ENCODE data around the gene THAP4. TPM values are rescaled to one million over a fixed set of nuclear protein-coding genes. Genes with fewer than 3 reads are reported as not detected.

Gene THAP4
- total and polyA plus RNA-seq, 5 experiments from 2014 or later, result 28.4 to 58.4 (median 31.8) TPM

- Mint-ChIP-seq H3K27me3 (peaks cover 8 to 39% (median 23%) of the 10 kb centered on the region in 5 donors), H3K4me3 (peak overlapping the region; percentile 20 to 77 (median 69))
- ATAC-seq, result no peak
These were observed 96.6 kb downstream of the THAP4 start for GRCh38 chr2:241540401-241540770.

GRCh38 chr2:241539616-241540374 is 97.2 kb downstream of the THAP4 start:
- POLR2A ChIA-PET, result no interaction called here
- H3K9me3 Mint-ChIP-seq, result no peaks in the 10 kb centered on the region

More at GRCh38 chr2:241540401-241540770, 96.6 kb downstream of the THAP4 start:
- Mint-ChIP-seq H3K36me3 (no peaks in the 10 kb centered on the region), H3K9me3 (no peaks in the 10 kb centered on the region), H3K4me1 (peaks cover 0 to 6% (median 2%) of the 10 kb centered on the region in 4 donors), H3K27ac (no peak overlapping the region)
- POLR2A ChIA-PET, result no interaction called here
- DNase-seq, result peak in 1 of 10 donors; percentile 55

GRCh38 chr2:241538838-241539615 is 97.9 kb downstream of the THAP4 start:
- Mint-ChIP-seq H3K4me3 (no peak overlapping the region), H3K4me1 (peaks cover 0 to 6% (median 2%) of the 10 kb centered on the region in 4 donors), H3K27ac (no peak overlapping the region), H3K27me3 (peaks cover 8 to 39% (median 20%) of the 10 kb centered on the region in 5 donors), H3K36me3 (no peaks in the 10 kb centered on the region), H3K9me3 (no peaks in the 10 kb centered on the region)
- peak in 1 of 10 donors; percentile 34 for DNase-seq
- ATAC-seq, result no peak
- POLR2A ChIA-PET, result no interaction called here

More at GRCh38 chr2:241539616-241540374, 97.2 kb downstream of the THAP4 start:
- ATAC-seq, result no peak
- Mint-ChIP-seq H3K36me3 (no peaks in the 10 kb centered on the region), H3K4me3 (no peak overlapping the region), H3K27ac (no peak overlapping the region), H3K27me3 (peaks cover 8 to 39% (median 23%) of the 10 kb centered on the region in 5 donors), H3K4me1 (peaks cover 0 to 6% (median 2%) of the 10 kb centered on the region in 4 donors)
- DNase-seq, result peak in 1 of 10 donors; percentile 45

GRCh38 chr2:241535871-241536655 is 100.9 kb downstream of the THAP4 start:
- Mint-ChIP-seq H3K27me3 (peaks cover 8 to 22% (median 11%) of the 10 kb centered on the region in 5 donors), H3K9me3 (no peaks in the 10 kb centered on the region), H3K4me3 (no peak overlapping the region), H3K4me1 (peaks cover 0 to 5% (median 3%) of the 10 kb centered on the region in 4 donors), H3K27ac (no peak overlapping the region), H3K36me3 (no peaks in the 10 kb centered on the region)
- POLR2A ChIA-PET, result no interaction called here
- no peak for ATAC-seq
- DNase-seq, result no peak

GRCh38 chr2:241534701-241535375 is 102.1 kb downstream of the THAP4 start:
- Mint-ChIP-seq H3K36me3 (no peaks in the 10 kb centered on the region), H3K4me3 (no peak overlapping the region), H3K4me1 (peaks cover 0 to 2% (median 0%) of the 10 kb centered on the region in 4 donors), H3K27ac (peak overlapping the region in 2 of 10 donors; percentile 8 to 86), H3K27me3 (peaks cover 5 to 20% (median 10%) of the 10 kb centered on the region in 5 donors), H3K9me3 (no peaks in the 10 kb centered on the region)
- DNase-seq, result no peak
- no peak for ATAC-seq
- POLR2A ChIA-PET, result no interaction called here

Other genes starting within 250 kb of the THAP4 start
- 100 to 1,000 TPM; 148 to 150 TPM for gene STK25, start 128.6 kb downstream of the THAP4 start, total RNA-seq
- gene STK25, start 128.6 kb downstream of the THAP4 start, polyA plus RNA-seq, result 10 to 100 TPM; 69.9 to 81.1 (median 70.1) TPM
- gene BOK, start 78.4 kb downstream of the THAP4 start, total RNA-seq, result not detected
- gene BOK, start 78.4 kb downstream of the THAP4 start, polyA plus RNA-seq, result under 1 TPM in 1 of 3 donors, not detected in 2; 0.53 TPM
- 100 to 1,000 TPM; 103 to 104 TPM for gene ATG4B, start 535 bp upstream of the THAP4 start, total RNA-seq
- 10 to 100 TPM; 45.8 to 60.1 (median 46.5) TPM for gene ATG4B, start 535 bp upstream of the THAP4 start, polyA plus RNA-seq
- gene DTYMK, start 49.7 kb upstream of the THAP4 start, total RNA-seq, result 10 to 100 TPM; 19.8 to 21.2 TPM
- gene DTYMK, start 49.7 kb upstream of the THAP4 start, polyA plus RNA-seq, result 10 to 100 TPM; 36.3 to 40.7 (median 38.6) TPM
- gene ING5, start 64.9 kb upstream of the THAP4 start, total RNA-seq, result 10 to 100 TPM; 73.1 to 80.8 TPM
- 10 to 100 TPM; 16.4 to 23.5 (median 17.4) TPM for gene ING5, start 64.9 kb upstream of the THAP4 start, polyA plus RNA-seq
- gene D2HGDH, start 97.5 kb upstream of the THAP4 start, total RNA-seq, result 10 to 100 TPM; 47.6 to 51.6 TPM
- 1 to 10 TPM; 1.5 to 6.8 (median 2.7) TPM for gene D2HGDH, start 97.5 kb upstream of the THAP4 start, polyA plus RNA-seq
- gene GAL3ST2, start 139.7 kb upstream of the THAP4 start, total RNA-seq, result not detected
- not detected for gene GAL3ST2, start 139.7 kb upstream of the THAP4 start, polyA plus RNA-seq
- gene NEU4, start 172.0 kb upstream of the THAP4 start, total RNA-seq, result not detected
- not detected for gene NEU4, start 172.0 kb upstream of the THAP4 start, polyA plus RNA-seq
- gene PDCD1, start 221.7 kb upstream of the THAP4 start, total RNA-seq, result under 1 TPM; 0.23 to 0.47 TPM
- 1 to 10 TPM in 1 of 3 donors, under 1 TPM in 2; 0.15 to 6.0 (median 0.60) TPM for gene PDCD1, start 221.7 kb upstream of the THAP4 start, polyA plus RNA-seq
- not detected for gene RTP5, start 232.6 kb upstream of the THAP4 start, total RNA-seq
- gene RTP5, start 232.6 kb upstream of the THAP4 start, polyA plus RNA-seq, result not detected